Upper lobe of left lung (tissue), 4 donors: ENCODE data around the gene ZKSCAN2.

ENCODE experiments used
- CTCF ChIP-seq, 6 experiments: fragments of 450-650 bp in 4 of 6; fragments of 200-600 bp in 2 of 6; sonication (generic) in 2 of 6; IDR thresholded peaks; one replicate each; pipeline ENCODE4 v1.5.1; 2016 to 2019; ENCODE audit warnings: antibody characterized with exemption in 6 of 6
- EP300 ChIP-seq, 4 donors: sonication (generic); formaldehyde crosslinking; IDR thresholded peaks; one replicate each; pipeline ENCODE4 v1.5.1; 2017; ENCODE audit warnings: antibody characterized with exemption in 4 of 4, control low read depth in 2 of 4
- POLR2A ChIP-seq, 4 donors: fragments of 450-650 bp; IDR thresholded peaks; one replicate each; pipeline ENCODE4 v1.5.1; 2016 to 2017; ENCODE audit warnings: antibody characterized with exemption in 4 of 4, mild to moderate bottlenecking in 2 of 4
- POLR2AphosphoS5 ChIP-seq, 2 donors: sonication (generic); formaldehyde crosslinking; IDR thresholded peaks; one replicate each; pipeline ENCODE4 v1.5.1; 2017; ENCODE audit warnings: antibody characterized with exemption in 2 of 2

- TF ChIP-seq POLR2AphosphoS5 (IDR thresholded peaks at IDR 0.05) = no peak
- no peak for TF ChIP-seq POLR2A (IDR thresholded peaks at IDR 0.05)
- TF ChIP-seq CTCF (IDR thresholded peaks at IDR 0.05) = no peak
- TF ChIP-seq EP300 (IDR thresholded peaks at IDR 0.05) = no peak
Observed at GRCh38 chr16:25270577-25270976, 12.9 kb upstream of the ZKSCAN2 start.
